HPDE6-E6E7 (cell line): ENCODE data around the gene HSF5.

Source experiments
- DNase-seq: peaks from one replicate; pipeline ENCODE4 v3.0.0; 2011; ENCODE audit warnings: missing footprints; ENCODE audit errors: extremely low spot score

Gene HSF5, protein sequence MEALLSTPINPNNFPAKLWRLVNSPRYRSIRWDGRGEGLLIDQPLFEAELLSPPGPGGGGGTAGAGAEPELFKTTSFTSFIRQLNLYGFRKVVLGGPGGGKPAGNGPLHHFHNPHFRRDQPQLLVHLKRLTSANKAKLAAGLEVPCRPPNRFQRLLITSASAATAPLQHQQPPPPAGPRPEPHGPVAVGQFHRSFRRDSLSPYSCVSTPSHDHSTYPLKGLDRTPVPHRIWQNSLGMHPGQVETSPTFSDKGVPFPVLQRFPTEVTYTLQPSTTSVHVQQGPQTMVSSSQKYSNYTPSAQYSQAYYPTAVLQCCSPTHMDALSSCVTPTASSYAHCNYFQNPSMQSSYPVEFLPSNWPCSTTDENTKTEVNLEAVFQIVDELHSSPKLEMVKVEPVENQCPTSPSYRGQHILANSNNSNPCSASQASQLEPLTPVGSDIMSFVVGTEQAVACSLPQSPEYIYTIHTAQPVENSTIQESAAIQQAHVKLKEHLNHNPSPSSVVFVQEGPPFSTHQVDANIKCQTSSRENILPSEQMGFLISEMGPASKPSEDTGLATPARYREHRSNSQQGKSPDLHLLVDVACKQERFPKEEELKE

DNA sequence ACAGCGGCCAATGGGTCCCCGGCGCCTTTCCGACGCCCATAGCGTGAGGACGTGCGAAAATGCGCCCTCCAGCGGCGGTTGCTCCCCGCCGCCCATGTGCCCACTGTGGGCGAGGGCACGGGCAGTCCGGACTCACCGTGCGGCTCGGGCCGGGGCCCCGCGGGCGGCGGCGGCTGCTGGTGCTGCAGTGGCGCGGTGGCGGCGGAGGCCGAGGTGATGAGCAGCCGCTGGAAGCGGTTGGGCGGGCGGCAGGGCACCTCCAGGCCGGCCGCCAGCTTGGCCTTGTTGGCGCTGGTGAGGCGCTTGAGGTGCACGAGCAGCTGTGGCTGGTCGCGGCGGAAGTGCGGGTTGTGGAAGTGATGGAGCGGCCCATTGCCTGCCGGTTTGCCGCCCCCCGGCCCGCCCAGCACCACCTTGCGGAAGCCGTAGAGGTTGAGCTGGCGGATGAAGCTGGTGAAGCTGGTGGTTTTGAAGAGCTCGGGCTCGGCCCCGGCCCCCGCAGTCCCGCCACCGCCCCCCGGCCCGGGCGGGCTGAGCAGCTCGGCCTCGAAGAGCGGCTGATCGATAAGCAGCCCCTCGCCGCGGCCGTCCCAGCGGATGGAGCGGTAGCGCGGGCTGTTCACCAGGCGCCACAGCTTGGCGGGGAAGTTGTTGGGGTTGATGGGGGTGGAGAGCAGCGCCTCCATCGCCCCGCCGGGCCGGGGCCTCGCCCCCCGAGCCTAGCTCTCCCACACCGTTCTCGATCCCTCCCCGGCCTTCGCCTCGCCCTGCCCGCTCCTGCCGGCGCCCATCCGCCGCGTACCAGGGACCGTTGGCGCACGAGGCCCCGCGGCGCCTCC lies at the start of gene HSF5:
HSF5 (minus strand) TSS at position 820 of the 839 bp plus-strand sequence; CDS start at position 686, 134 bp downstream.
- no peak for DNase-seq

GRCh38 chr17:58537266-58537665 lies 49.1 kb upstream of the HSF5 start:
- DNase-seq: no peak

DNA sequence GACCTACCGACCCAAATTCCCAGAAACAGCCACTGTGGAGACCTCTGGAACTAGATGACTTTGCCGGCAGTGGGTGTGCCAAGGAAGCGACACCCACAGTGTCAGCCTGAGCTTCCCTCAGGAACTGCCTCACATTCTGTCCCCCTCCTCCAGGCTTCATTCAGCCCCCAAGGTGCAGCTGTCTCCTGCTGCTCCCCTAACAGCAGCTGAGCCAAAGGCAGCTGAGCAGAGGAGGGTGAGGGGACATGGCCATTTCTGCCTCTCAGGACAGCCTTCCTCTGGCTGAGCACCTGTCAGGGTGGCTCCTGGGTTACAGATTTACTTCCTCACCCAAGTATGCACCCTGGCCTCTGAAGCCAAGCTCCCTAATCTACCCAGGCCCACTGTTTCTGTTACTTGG lies 48.3 kb upstream of the HSF5 start:
- no peak for DNase-seq

GRCh38 chr17:58535431-58535830 lies 47.2 kb upstream of the HSF5 start:
- DNase-seq: no peak

DNA sequence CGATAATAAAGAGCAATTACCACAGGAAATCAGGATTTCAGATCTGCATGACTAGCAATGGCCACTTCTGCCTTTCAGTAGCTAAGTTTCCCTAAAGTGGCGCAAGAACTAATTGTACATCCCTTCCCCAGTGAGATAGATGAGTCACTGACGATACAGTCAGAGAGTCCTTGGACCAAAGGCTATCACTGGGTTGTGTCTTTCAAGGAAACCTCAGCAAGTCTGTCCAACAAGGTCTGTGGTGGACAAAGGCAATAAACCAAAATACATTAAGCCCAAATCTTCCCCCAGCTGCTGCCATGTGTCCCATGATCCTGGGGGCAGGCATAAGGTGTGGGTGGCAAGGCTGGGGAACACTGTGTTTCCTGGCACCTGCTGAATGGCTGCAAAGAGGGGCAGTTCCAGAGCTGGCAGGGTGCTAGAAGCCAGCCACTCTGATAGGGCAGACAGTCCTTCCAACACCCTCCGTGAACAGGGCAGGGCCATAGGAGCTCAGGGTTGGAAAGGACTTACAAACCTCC lies 46.8 kb upstream of the HSF5 start:
- DNase-seq: peak; percentile 75

DNA sequence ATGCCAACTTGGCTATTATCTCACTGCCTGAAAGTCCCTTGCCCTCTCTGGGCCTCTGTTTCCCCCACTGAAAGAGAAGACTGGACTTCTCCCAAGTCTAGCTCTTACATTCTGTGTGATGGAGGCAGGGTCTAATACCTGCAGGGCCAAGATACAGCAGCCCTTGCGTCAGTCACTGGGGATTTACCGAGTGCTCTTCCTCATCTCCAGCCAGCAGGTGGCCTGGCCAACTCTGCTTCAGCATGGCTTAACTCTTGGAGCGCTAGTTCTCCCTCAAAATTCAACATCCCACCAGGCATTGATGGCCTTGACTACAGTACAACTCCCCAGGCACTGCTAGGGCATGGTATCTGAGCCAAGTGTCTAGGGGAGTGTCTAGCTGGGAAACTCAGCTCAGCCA lies 46.1 kb upstream of the HSF5 start:
- no peak for DNase-seq

- DNase-seq: no peak
Observed at GRCh38 chr17:58533616-58534188, 45.5 kb upstream of the HSF5 start.

DNA sequence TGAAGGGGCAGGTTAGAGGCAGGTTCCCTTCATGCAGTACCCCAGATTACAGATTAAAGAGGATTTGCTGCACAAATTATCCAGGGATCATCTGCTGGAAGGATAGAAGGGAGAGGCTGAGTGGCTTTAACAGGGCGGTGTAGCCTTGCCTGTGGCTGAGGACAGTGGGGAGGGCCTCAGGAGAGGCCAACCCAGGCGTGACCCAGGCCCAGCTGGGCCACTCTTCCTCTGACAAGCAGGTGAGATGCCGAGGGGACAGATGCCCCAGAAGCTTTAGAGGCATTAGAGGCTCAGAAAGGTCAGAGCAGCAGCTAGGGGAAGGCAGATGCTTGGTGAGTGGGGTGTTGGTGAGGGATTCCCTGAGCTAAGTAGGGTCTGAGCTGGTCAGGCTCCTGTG lies 44.3 kb upstream of the HSF5 start:
- no peak for DNase-seq

GRCh38 chr17:58531661-58532554 lies 43.7 kb upstream of the HSF5 start:
- peak; percentile 60 for DNase-seq

GRCh38 chr17:58531122-58531521 lies 42.9 kb upstream of the HSF5 start:
- DNase-seq: no peak

GRCh38 chr17:58530655-58531054 lies 42.4 kb upstream of the HSF5 start:
- no peak for DNase-seq

- DNase-seq: no peak
Observed at GRCh38 chr17:58529275-58529674, 41.1 kb upstream of the HSF5 start.

GRCh38 chr17:58528443-58528842 lies 40.2 kb upstream of the HSF5 start:
- no peak for DNase-seq

DNA sequence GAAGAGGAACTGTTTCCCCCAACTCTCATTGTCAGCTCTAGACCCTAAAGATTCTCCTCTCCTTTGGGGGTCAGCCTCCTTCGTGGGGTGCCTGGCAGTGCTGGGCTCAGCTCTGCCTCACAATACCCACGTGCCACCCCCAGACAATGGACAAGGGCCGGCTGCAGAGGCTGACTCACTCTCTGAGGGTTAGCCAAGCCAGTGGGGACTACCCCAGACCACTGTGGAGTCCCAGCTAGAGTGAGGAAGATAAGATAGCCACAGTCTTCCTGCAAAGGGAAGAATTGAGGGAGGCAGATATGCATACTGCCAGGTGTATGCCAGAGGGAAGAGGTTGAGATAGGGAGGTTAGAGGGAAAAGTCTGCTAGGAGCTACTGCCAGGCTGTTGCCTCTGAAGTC lies 39.7 kb upstream of the HSF5 start:
- no peak for DNase-seq

- no peak for DNase-seq
Observed at GRCh38 chr17:58527306-58527705, 39.1 kb upstream of the HSF5 start.

GRCh38 chr17:58525239-58525638 lies 37.0 kb upstream of the HSF5 start:
- DNase-seq: no peak

DNA sequence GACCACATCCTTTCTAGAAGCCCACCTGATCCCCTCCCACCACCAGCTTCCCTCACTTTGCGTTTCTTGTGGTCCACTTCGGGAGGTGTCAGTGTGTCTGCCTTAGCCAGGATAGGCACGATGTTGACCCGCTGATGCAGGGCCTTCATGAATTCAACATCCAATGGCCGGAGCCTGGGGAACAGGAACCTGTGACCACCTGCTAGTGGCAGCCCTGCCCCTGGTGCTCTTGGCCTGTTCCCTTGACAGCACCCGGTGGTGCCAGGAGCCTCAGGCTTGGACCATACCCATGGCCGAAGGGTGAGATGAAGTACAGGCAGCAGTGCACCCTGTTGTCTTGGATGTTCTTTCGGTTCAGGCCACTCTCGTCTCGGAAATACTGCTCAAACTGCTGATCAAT lies 33.5 kb upstream of the HSF5 start:
- DNase-seq: no peak

DNA sequence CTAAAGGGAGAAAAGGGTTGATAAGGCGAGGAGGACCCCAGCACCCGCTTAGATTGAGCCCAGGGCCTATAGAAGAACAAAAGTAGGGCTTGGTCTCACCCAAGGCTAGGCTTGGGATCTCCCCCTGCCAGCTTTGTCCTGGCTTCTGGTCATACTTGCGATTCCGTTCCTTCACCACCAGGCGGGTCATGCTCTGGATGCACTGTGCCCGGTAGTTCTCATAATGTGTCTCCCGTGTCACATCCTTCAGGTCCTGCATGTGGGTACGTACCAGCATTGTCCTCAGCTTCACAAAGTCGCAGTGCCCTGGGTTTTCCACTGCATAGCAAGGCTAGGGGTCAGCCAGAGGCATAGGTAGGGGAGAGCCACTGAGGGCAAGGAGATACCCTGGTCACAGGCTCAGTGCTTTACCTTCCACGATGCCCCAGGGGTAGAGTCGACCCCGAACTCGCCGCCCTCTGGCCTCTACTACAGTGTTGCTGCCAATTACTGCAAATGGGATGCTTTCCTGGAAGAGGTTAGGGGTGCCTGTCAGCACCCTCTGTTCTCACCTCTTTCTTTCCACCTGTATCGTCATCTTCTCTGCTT lies 32.7 kb upstream of the HSF5 start:
- no peak for DNase-seq

- DNase-seq: peak; percentile 100
Observed at GRCh38 chr17:58517928-58518609, 29.9 kb upstream of the HSF5 start.

GRCh38 chr17:58517378-58517927 lies 29.2 kb upstream of the HSF5 start:
- DNase-seq: peak; percentile 72
